Loucy (cell line): ENCODE data around the gene TDRD10.

ENCODE experiments used
- H2AFZ ChIP-seq: fragments of 200-600 bp; sonication (generic); 2 replicates; pipeline ENCODE4 v1.6.0; 2016; ENCODE audit warnings: antibody characterized with exemption, mild to moderate bottlenecking, low read length, moderate library complexity
- H3F3A ChIP-seq: fragments of 200-600 bp; 2 replicates; pipeline ENCODE4 v1.6.0; 2016; ENCODE audit warnings: antibody characterized with exemption, low read depth, mild to moderate bottlenecking
- H3K27me3 ChIP-seq: fragments of 200-600 bp; sonication (generic); 2 replicates; pipeline ENCODE4 v1.6.1; 2014; ENCODE audit warnings: low read length, mild to moderate bottlenecking; ENCODE audit not compliant: insufficient read depth, poor library complexity, severe bottlenecking
- H3K36me3 ChIP-seq: fragments of 200-600 bp; sonication (generic); 2 replicates; pipeline ENCODE4 v1.6.1; 2016; ENCODE audit warnings: low read length; ENCODE audit not compliant: insufficient read depth
- H3K4me1 ChIP-seq: fragments of 200-600 bp; sonication (generic); 2 replicates; pipeline ENCODE4 v1.5.1; 2014; ENCODE audit warnings: low read length, mild to moderate bottlenecking; ENCODE audit not compliant: insufficient read depth, poor library complexity, severe bottlenecking
- H3K4me2 ChIP-seq: fragments of 200-600 bp; sonication (generic); 2 replicates; pipeline ENCODE4 v1.6.0; 2014; ENCODE audit warnings: antibody characterized with exemption, low read length, low read depth, mild to moderate bottlenecking; ENCODE audit not compliant: poor library complexity, severe bottlenecking
- H3K4me3 ChIP-seq: fragments of 200-600 bp; sonication (generic); 2 replicates; pipeline ENCODE4 v1.5.1; 2014; ENCODE audit warnings: low read length, mild to moderate bottlenecking, mixed read lengths; ENCODE audit not compliant: poor library complexity, severe bottlenecking
- H3K79me2 ChIP-seq: fragments of 200-600 bp; sonication (generic); 2 replicates; pipeline ENCODE4 v1.6.1; 2014; ENCODE audit warnings: low read length; ENCODE audit not compliant: insufficient read depth
- H3K9ac ChIP-seq: fragments of 200-600 bp; sonication (generic); 2 replicates; pipeline ENCODE4 v1.6.0; 2014; ENCODE audit warnings: mild to moderate bottlenecking, low read depth, low read length, moderate library complexity; ENCODE audit not compliant: poor library complexity, severe bottlenecking
- H3K9me2 ChIP-seq: fragments of 200-600 bp; sonication (generic); replicated peaks from 2 replicates; pipeline ENCODE4 v1.6.1; 2016; ENCODE audit warnings: low read depth, low read length, mixed read lengths
- H3K9me3 ChIP-seq: fragments of 200-600 bp; sonication (generic); 2 replicates; pipeline ENCODE4 v1.6.1; 2014; ENCODE audit warnings: mild to moderate bottlenecking, antibody characterized with exemption, low read length, low read depth; ENCODE audit not compliant: insufficient read depth
- H4K20me1 ChIP-seq: fragments of 200-600 bp; sonication (generic); 2 replicates; pipeline ENCODE4 v1.6.0; 2014; ENCODE audit warnings: antibody characterized with exemption, low read length, mild to moderate bottlenecking; ENCODE audit not compliant: insufficient read depth, poor library complexity, severe bottlenecking
- EZH2phosphoT487 ChIP-seq: fragments of 200-600 bp; IDR thresholded peaks from 2 replicates; pipeline ENCODE4 v1.6.1; 2018; ENCODE audit warnings: antibody characterized with exemption, mild to moderate bottlenecking, moderate library complexity, borderline replicate concordance
- TF ChIP-seq, protein P1 (sequence below): fragments of 200-600 bp; sonication (generic); conservative IDR thresholded peaks from 2 replicates; pipeline ENCODE4 v1.5.1; 2014; ENCODE audit warnings: mild to moderate bottlenecking, antibody characterized with exemption, low read length

The TDRD10 gene

DNA sequence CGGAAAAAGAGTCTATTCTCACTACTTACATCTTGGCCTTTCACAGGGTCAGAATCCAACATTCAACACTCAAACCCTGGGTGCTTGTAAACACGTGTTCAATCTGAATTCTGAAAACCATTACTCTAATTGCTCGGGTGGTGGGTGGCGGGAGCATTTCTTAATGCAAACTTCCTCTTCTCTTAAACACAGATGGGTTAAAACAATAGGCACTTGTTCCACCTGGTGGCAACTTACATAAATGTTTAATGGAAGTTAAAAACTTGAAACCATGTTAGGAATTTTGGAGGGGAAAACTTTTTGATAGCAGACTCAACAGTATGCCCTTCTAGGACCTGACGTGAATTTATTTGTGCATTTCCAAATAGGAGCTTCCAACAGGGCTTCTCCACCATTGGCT, 23.4 kb upstream of the TDRD10 start:
- Histone ChIP-seq H4K20me1 (no peaks in the 10 kb centered on the region), H3K4me1 (peaks cover 9% of the 10 kb centered on the region), H3K27me3 (no peaks in the 10 kb centered on the region), H3F3A (no peaks in the 10 kb centered on the region), H3K79me2 (no peaks in the 10 kb centered on the region), H3K9me2 (no peaks in the 10 kb centered on the region), H3K36me3 (no peaks in the 10 kb centered on the region), H3K9ac (no peak overlapping the region), H3K9me3 (no peaks in the 10 kb centered on the region), H3K4me3 (no peak overlapping the region), H3K4me2 (no peak overlapping the region), H2AFZ (peak overlapping the region; percentile 6; the same call in 1 of the 2 replicates)
- no peak for TF ChIP-seq EZH2phosphoT487
- TF ChIP-seq, protein P1, sequence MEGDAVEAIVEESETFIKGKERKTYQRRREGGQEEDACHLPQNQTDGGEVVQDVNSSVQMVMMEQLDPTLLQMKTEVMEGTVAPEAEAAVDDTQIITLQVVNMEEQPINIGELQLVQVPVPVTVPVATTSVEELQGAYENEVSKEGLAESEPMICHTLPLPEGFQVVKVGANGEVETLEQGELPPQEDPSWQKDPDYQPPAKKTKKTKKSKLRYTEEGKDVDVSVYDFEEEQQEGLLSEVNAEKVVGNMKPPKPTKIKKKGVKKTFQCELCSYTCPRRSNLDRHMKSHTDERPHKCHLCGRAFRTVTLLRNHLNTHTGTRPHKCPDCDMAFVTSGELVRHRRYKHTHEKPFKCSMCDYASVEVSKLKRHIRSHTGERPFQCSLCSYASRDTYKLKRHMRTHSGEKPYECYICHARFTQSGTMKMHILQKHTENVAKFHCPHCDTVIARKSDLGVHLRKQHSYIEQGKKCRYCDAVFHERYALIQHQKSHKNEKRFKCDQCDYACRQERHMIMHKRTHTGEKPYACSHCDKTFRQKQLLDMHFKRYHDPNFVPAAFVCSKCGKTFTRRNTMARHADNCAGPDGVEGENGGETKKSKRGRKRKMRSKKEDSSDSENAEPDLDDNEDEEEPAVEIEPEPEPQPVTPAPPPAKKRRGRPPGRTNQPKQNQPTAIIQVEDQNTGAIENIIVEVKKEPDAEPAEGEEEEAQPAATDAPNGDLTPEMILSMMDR, result peak; percentile 57

DNA sequence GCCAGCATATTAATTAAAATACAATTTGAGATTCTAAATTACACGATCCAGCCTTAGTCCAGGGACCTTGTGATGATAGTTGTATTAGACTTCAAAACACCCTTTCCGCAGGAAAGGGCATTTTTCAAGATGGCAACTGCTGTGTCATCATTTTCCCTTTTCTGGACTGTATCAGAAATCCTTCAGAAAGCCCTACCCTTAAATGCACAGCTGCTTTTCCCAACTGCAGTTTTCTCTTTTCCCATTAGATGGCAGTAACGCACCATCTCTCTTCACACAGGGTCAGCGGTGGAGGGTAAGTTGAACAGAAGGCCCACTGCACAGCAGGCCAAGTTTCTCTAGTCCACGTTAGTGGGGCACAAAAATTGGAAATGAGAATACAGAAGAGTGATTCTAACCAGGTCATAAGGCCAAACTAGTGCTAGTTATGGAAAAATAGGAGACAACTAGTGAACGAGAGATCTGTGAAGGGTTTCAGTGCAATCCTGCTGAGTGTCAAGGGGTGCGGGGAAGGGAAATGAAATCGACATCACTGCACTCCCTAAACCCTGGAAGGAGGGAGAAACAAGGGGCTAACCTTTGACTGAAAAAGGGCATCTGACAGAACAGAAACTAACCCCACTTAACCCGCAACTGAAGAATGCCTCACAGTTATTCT, 22.1 kb upstream of the TDRD10 start:
- Histone ChIP-seq H2AFZ (no peak overlapping the region), H3K79me2 (no peaks in the 10 kb centered on the region), H3K4me1 (peaks cover 10% of the 10 kb centered on the region), H3K9me3 (no peaks in the 10 kb centered on the region), H4K20me1 (no peaks in the 10 kb centered on the region), H3K27me3 (no peaks in the 10 kb centered on the region), H3K4me3 (no peak overlapping the region), H3K9me2 (no peaks in the 10 kb centered on the region), H3K36me3 (no peaks in the 10 kb centered on the region), H3F3A (no peaks in the 10 kb centered on the region), H3K4me2 (no peak overlapping the region), H3K9ac (no peak overlapping the region)
- TF ChIP-seq EZH2phosphoT487, result no peak
- TF ChIP-seq, protein P1, result peak; percentile 98

DNA sequence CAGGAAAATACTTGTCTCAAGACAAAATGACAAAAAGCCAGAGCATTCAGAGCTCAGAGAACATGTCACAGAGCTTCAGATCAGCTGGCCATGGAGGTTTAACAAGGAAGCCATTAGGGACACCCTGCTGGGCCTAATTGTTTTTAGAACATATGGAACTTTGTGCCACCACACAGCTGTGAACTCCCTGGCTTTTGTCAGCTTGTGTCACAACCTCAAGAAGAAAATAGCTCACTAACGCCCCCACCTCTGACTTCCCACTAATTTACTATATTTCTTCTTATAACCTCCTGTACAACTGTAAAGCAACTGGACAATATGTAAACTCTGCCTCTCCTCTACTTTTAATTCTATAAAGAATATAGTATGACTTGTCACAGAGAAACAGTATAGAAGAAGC, 21.0 kb upstream of the TDRD10 start:
- Histone ChIP-seq H3F3A (no peaks in the 10 kb centered on the region), H3K9me2 (no peaks in the 10 kb centered on the region), H3K4me2 (no peak overlapping the region), H3K79me2 (no peaks in the 10 kb centered on the region), H3K4me3 (no peak overlapping the region), H3K9ac (no peak overlapping the region), H2AFZ (peak overlapping the region; percentile 72; the same call in 1 of the 2 replicates), H3K27me3 (no peaks in the 10 kb centered on the region), H3K9me3 (no peaks in the 10 kb centered on the region), H4K20me1 (no peaks in the 10 kb centered on the region), H3K36me3 (no peaks in the 10 kb centered on the region), H3K4me1 (peaks cover 21% of the 10 kb centered on the region)
- no peak for TF ChIP-seq EZH2phosphoT487
- TF ChIP-seq, protein P1, result peak; percentile 28; the same call in 1 of the 2 replicates
